Cerebellar nuclear complex (tissue), 1 donor: ENCODE data around the gene ITGA8.
"Not testable (repeated sequence)": the region's sequence is repeated elsewhere in the genome, so short reads cannot be mapped to it uniquely, and the experiment has no call there.

Source experiments
- DNase-seq, 2 experiments: peaks; one replicate each; lab custom pipeline; 2025; lab: John Stamatoyannopoulos, UW

ITGA8 gene

DNA sequence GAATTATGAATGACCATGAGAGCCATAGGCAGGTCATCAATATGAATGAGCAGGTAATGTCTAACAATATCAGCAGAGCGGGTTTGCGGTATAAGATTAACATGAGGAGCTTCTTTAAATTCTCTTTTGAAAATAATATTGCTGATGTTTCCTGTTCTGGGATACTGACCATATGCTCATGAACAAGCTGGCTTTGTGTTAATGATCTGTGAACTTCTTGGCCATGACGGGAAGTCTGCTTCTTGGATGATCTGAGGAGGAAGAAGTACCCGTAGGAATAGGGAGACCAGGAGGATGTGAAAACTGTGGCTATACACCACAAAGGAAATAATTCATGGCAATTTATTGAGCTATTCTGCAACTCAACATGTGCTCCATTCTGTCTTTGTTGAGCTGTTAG is 38.6 kb downstream of the ITGA8 start:
- DNase-seq = no peak

GRCh38 chr10:15678851-15679250 is 40.9 kb downstream of the ITGA8 start:
- no peak for DNase-seq

GRCh38 chr10:15672469-15672868 is 47.3 kb downstream of the ITGA8 start:
- DNase-seq = no peak

GRCh38 chr10:15670880-15671279 is 48.8 kb downstream of the ITGA8 start:
- DNase-seq = no peak

DNA sequence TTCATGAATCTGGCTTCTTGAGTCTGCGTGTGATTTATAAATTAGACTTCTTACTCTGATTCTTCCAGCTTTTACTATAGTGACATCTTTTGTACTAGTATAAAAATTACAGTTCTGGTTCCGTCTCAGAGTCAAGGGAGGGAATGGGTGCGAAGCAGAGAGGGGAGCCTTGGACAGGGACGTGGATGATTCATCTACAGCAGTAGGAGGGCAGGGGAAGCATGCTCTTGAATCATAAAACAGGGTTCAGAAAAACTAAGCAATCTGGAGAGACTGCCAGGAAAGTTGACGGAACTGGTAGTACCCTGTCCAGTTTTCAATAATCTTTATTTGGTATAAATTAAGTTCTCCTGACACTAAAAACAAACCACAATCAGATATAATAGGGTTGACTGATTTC is 58.1 kb downstream of the ITGA8 start:
- no peak for DNase-seq

DNA sequence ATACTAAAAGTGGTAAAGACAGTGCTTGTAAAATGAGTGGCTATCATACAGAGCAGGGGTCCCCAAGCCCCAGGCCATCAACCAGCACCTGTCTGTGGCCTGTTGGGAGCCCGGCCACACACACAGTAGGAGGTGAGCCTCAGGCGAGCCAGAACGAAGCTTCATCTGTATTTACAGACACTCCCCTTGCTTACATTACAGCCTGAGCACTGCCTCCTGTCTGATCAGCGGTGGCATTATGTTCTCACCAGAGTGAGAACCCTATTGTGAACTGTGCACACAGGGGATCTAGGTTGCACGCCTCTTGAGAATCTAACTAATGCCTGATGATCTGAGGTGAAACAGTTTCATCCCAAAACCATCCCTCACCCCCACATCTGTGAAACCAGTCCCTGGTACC is 58.7 kb downstream of the ITGA8 start:
- DNase-seq = no peak

DNA sequence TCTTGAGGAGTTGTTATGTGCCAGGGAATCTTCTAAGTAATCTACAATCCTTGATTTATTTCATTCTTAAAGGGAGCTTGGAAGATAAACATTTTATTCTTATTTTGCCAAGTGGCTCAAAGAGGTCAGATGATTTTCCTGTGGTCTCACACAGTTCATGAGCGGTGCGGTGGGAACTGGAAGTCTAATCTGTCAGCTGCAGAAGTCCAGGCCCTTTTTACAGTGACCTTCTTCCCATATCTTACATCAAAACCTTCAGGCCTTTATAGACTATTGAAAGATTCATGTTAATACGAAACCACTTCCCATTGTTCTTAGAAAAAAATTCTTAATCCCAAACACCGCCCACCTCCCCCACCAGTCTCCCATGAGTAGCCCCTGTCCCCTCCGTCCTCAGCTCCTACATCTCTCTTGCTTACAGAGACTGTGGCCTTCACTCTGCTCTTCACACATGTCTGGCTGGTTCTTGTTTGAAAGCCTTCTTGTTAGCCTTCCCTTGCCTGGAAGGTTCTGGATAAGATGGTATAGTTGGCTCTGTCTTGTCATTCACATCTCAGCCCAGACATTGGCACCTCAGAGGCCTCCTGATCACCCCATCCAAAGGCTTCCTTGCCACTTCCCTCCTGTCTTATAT is 61.5 kb downstream of the ITGA8 start:
- DNase-seq = no peak

- DNase-seq = no peak
Observed at GRCh38 chr10:15652757-15653156, 67.0 kb downstream of the ITGA8 start.

GRCh38 chr10:15652117-15652516 is 67.6 kb downstream of the ITGA8 start:
- DNase-seq = no peak

DNA sequence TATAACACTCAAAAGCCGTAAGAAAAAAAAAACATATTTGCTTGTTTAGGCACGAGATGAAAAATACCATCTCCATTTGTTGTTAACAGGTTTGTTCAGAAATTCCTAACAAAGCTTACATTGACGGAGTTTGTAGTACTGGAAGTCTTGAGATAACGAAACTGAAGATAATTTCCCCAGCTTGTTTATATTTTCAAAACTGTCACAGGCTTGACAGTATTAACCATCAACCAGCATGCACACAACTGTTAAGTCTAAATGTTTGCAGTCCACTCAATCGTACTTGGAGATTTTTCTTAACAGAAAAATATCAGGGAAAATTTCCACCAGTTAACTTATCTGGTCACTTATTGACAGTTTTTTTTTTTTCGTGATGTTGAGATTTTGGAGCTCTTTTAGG is 68.5 kb downstream of the ITGA8 start:
- DNase-seq = no peak

DNA sequence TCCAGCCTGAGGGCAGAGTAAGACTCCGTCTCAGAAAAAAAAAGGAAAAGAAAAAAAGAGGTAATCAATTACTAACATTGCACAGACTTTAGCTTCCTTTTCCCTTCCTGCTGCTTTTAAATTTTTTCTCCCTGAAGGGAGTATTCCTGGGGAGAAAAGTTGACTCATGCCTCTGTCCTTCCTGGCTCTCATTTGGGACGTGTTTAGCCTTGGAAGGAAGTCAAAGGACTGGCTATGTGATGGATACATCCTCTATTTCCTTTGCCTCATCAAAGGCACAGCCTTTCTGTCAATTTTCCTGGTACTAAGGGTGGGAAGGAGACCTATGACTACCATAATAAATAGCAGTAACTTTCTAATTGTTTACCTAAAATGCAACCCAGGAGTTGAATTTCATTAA is 77.6 kb downstream of the ITGA8 start:
- no peak for DNase-seq

GRCh38 chr10:15640536-15641085 is 79.1 kb downstream of the ITGA8 start:
- DNase-seq = no peak

DNA sequence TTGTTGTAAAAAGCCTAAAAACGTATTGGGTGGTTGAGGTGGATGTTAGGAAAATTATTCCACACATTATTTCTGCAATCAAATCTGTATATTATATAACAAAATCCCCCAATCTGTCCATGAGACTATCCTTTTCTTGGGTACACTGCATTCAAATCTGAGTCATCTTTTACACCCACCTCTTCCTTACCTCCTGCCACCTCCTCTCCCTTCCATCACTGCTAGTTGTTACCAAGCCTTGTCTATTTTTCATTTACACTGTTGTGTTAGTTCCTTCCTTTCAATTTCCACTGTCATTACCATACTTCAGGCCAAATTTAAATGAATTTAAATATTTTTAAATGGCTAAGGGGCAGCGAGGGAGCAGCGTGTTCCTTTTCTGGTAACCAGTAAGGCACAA is 83.3 kb downstream of the ITGA8 start:
- DNase-seq = no peak

GRCh38 chr10:15632456-15633091 is 87.1 kb downstream of the ITGA8 start:
- no peak for DNase-seq

GRCh38 chr10:15631205-15631604 is 88.5 kb downstream of the ITGA8 start:
- DNase-seq = not testable (repeated sequence)

- no peak for DNase-seq
Observed at GRCh38 chr10:15630353-15630752, 89.4 kb downstream of the ITGA8 start.

GRCh38 chr10:15627617-15628196 is 92.0 kb downstream of the ITGA8 start:
- DNase-seq = no peak

DNA sequence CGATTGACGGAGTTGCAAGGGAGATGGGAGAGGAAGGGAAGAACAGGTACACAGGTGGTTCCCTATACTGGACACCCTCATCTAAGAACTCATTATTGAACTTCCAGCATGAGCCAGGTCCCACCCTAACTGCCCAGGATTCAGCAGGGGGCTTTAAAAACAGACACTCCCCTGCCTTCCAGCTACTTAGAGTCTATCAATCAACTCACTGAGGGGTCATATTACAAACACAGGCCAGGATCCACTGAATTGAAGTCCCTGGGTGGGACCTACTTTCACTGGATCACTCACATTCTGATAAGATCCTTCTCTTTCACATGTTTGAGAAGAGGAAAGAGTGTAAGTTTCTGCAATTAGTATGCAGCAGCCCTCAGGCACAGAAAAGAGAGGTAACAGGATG is 92.8 kb downstream of the ITGA8 start:
- no peak for DNase-seq

DNA sequence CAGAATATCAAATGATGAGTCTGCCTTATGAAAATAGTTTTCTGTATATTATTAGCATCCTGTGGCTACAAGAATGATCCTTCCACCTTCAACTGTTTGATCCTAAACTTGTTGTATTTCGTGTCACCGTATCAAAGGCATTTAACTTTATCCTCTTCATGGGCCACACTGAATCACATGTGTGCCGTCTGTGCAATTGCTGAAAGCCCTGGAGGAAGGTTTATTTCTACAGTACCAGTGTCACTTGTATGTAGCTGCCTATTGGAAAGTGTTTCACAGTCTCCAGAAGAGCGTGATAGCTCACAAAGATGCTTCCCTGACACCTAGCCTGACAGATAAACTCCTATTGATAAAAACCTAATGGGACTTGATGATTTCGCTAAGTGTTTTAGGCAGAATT is 94.5 kb downstream of the ITGA8 start:
- DNase-seq = no peak

DNA sequence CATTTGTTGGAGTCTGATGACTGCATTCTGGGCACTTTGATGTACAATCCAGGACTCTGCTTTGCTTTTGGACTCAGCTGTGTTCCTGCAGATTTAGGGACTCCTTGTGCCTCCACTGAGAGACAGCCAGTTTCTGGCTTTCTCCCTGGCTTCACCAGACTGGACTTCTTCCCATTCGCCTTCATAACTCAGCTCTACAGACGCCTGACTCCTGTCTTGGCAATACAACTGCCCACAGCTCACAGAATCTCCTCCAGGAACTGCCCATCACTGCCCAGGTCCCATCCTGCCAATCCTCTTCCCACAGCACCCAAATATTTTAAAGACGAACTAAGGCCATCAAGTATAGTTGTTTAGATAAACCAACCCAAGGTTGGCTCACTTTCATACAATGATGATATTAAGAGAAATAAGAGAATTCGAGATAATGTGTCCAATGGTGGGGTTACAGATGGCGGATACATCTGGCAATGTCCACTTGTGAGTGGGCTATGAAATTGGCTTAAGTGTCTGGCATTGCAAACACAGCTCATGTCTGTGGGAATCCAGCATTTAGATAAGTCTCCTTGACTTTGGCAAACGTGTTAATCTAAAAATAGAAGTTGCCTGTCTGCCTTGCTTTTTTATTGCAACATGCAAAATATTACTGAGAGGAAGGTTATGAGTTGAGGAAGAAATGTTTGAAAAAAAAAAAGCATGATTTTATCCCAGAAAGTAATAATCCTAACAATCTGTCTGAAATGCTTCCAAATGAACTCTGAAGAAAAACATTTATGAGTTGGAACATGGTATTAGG is 95.1 kb downstream of the ITGA8 start:
- no peak for DNase-seq

DNA sequence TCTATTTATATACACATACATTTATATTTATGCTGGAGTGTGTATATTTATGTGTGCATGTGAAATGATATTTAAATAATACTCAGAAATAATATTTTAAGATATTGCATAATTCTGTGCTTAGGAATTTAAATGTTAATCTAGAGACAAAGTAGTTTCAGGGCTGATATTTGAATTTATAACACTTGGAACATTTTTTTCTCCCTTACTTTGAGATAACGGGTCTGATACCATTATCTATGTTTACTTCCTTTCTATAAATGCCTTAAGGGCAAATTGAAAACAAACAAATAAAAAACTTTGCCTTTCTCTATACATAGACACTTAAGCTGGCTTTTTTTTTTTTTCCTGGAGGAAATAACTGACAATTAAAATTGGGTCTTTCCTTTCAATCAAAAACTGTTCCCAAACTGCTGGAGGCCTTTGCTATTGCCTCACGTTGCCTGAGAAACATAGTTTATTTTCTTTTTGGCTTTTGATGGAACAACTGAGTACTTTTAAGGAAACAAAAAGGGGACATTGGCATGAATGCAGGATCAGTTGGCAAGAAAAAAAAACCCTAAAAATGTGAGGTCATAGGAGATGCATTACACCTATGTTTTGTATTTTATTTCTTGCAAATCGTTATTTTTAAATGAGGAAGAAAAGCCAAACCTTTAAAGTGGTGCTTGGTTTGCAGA is 98.7 kb downstream of the ITGA8 start:
- no peak for DNase-seq

GRCh38 chr10:15620337-15620736 is 99.4 kb downstream of the ITGA8 start:
- no peak for DNase-seq
